Loucy (cell line): Measurements from ENCODE around the gene TSC22D3.
A peak's percentile ranks its signal among the peaks of the same experiment; 100 is the strongest.

Experiments used
- H2AFZ ChIP-seq: fragments of 200-600 bp; sonication (generic); 2 replicates; pipeline ENCODE4 v1.6.0; 2016; ENCODE audit warnings: antibody characterized with exemption, mild to moderate bottlenecking, low read length, moderate library complexity
- H3F3A ChIP-seq: fragments of 200-600 bp; 2 replicates; pipeline ENCODE4 v1.6.0; 2016; ENCODE audit warnings: antibody characterized with exemption, low read depth, mild to moderate bottlenecking
- H3K27me3 ChIP-seq: fragments of 200-600 bp; sonication (generic); 2 replicates; pipeline ENCODE4 v1.6.1; 2014; ENCODE audit warnings: low read length, mild to moderate bottlenecking; ENCODE audit not compliant: insufficient read depth, poor library complexity, severe bottlenecking
- H3K36me3 ChIP-seq: fragments of 200-600 bp; sonication (generic); 2 replicates; pipeline ENCODE4 v1.6.1; 2016; ENCODE audit warnings: low read length; ENCODE audit not compliant: insufficient read depth
- H3K4me1 ChIP-seq: fragments of 200-600 bp; sonication (generic); 2 replicates; pipeline ENCODE4 v1.5.1; 2014; ENCODE audit warnings: low read length, mild to moderate bottlenecking; ENCODE audit not compliant: insufficient read depth, poor library complexity, severe bottlenecking
- H3K4me2 ChIP-seq: fragments of 200-600 bp; sonication (generic); 2 replicates; pipeline ENCODE4 v1.6.0; 2014; ENCODE audit warnings: antibody characterized with exemption, low read length, low read depth, mild to moderate bottlenecking; ENCODE audit not compliant: poor library complexity, severe bottlenecking
- H3K4me3 ChIP-seq: fragments of 200-600 bp; sonication (generic); 2 replicates; pipeline ENCODE4 v1.5.1; 2014; ENCODE audit warnings: low read length, mild to moderate bottlenecking, mixed read lengths; ENCODE audit not compliant: poor library complexity, severe bottlenecking
- H3K79me2 ChIP-seq: fragments of 200-600 bp; sonication (generic); 2 replicates; pipeline ENCODE4 v1.6.1; 2014; ENCODE audit warnings: low read length; ENCODE audit not compliant: insufficient read depth
- H3K9ac ChIP-seq: fragments of 200-600 bp; sonication (generic); 2 replicates; pipeline ENCODE4 v1.6.0; 2014; ENCODE audit warnings: mild to moderate bottlenecking, low read depth, low read length, moderate library complexity; ENCODE audit not compliant: poor library complexity, severe bottlenecking
- H3K9me2 ChIP-seq: fragments of 200-600 bp; sonication (generic); replicated peaks from 2 replicates; pipeline ENCODE4 v1.6.1; 2016; ENCODE audit warnings: low read depth, low read length, mixed read lengths
- H3K9me3 ChIP-seq: fragments of 200-600 bp; sonication (generic); 2 replicates; pipeline ENCODE4 v1.6.1; 2014; ENCODE audit warnings: mild to moderate bottlenecking, antibody characterized with exemption, low read length, low read depth; ENCODE audit not compliant: insufficient read depth
- H4K20me1 ChIP-seq: fragments of 200-600 bp; sonication (generic); 2 replicates; pipeline ENCODE4 v1.6.0; 2014; ENCODE audit warnings: antibody characterized with exemption, low read length, mild to moderate bottlenecking; ENCODE audit not compliant: insufficient read depth, poor library complexity, severe bottlenecking
- EZH2phosphoT487 ChIP-seq: fragments of 200-600 bp; IDR thresholded peaks from 2 replicates; pipeline ENCODE4 v1.6.1; 2018; ENCODE audit warnings: antibody characterized with exemption, mild to moderate bottlenecking, moderate library complexity, borderline replicate concordance
- TF ChIP-seq, protein P1 (sequence below): fragments of 200-600 bp; sonication (generic); conservative IDR thresholded peaks from 2 replicates; pipeline ENCODE4 v1.5.1; 2014; ENCODE audit warnings: mild to moderate bottlenecking, antibody characterized with exemption, low read length

TSC22D3 gene

DNA sequence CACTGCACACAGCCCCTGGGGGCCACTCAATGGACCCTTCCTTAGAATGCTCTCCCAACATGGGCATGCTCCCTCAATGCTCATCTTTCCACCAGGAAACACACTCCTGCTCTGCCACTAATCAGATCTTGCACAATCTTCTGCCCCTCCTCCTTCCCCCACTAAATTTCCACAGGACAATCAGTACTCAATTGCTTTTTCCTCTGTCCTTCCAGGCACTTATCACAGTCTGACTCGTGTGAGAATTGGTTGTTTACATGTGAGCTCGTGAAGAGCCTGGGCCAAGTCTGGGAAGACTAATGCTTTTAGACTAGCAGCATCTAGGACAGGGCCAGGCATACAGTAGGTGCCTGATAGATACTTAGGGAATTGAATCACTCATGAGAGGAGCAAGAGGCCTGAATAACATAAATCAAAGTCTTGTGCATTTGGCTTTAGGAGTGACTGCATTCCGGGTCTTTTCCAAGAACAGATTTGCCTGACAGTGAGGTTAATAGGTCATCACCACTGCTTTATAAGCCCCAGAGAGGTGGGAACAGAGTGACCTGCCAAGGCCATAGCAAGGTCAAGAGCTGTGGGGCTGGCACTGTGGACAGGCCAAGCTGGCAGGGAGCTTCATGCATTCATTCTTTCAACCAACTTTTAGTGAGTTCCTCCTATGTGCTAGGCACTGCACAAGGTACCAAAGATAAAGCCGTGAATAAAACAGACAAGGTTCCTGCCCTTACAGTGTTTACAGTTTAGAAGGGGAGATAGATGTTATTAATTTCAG lies 92.3 kb downstream of the TSC22D3 start:
- Histone ChIP-seq H3K4me1 (peaks cover 58% of the 10 kb centered on the region), H3K27me3 (no peaks in the 10 kb centered on the region)
- no peak for TF ChIP-seq EZH2phosphoT487

DNA sequence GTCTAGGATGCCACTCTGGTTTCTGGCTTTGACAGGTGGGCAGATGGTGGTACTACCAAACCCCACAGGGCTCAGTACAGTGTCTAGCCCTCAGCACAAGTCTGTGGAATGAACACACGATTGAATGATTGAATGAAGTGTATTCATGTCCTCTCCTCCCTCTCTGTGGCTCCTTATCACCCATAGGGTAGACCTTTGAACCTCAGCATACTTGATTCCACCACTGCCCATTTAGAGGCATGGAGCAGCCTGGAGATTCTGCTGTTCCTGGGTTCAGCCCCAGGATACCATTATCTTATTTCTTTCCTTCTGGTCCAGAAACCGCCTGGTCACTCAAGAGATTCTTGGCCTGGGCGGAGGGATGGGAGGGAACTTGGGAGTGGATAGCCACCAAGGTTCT lies 93.3 kb downstream of the TSC22D3 start:
- Histone ChIP-seq H3K4me2 (no peak overlapping the region), H3K4me3 (no peak overlapping the region), H3K27me3 (no peaks in the 10 kb centered on the region), H3K9me2 (no peaks in the 10 kb centered on the region), H3F3A (no peaks in the 10 kb centered on the region), H3K9me3 (no peaks in the 10 kb centered on the region), H3K79me2 (peaks cover 58% of the 10 kb centered on the region; the same call in 1 of the 2 replicates), H4K20me1 (no peaks in the 10 kb centered on the region), H3K9ac (no peak overlapping the region), H2AFZ (no peak overlapping the region), H3K4me1 (peaks cover 52% of the 10 kb centered on the region), H3K36me3 (no peaks in the 10 kb centered on the region)
- TF ChIP-seq, protein P1, sequence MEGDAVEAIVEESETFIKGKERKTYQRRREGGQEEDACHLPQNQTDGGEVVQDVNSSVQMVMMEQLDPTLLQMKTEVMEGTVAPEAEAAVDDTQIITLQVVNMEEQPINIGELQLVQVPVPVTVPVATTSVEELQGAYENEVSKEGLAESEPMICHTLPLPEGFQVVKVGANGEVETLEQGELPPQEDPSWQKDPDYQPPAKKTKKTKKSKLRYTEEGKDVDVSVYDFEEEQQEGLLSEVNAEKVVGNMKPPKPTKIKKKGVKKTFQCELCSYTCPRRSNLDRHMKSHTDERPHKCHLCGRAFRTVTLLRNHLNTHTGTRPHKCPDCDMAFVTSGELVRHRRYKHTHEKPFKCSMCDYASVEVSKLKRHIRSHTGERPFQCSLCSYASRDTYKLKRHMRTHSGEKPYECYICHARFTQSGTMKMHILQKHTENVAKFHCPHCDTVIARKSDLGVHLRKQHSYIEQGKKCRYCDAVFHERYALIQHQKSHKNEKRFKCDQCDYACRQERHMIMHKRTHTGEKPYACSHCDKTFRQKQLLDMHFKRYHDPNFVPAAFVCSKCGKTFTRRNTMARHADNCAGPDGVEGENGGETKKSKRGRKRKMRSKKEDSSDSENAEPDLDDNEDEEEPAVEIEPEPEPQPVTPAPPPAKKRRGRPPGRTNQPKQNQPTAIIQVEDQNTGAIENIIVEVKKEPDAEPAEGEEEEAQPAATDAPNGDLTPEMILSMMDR = no peak
- no peak for TF ChIP-seq EZH2phosphoT487

More for the DNA sequence above, 92.3 kb downstream of the TSC22D3 start:
- Histone ChIP-seq H3K9me3 (no peaks in the 10 kb centered on the region), H3K79me2 (peaks cover 68% of the 10 kb centered on the region), H3K4me2 (peak overlapping the region; percentile 82), H3F3A (no peaks in the 10 kb centered on the region), H2AFZ (no peak overlapping the region), H3K36me3 (no peaks in the 10 kb centered on the region), H3K9me2 (no peaks in the 10 kb centered on the region), H4K20me1 (no peaks in the 10 kb centered on the region), H3K4me3 (no peak overlapping the region), H3K9ac (peak overlapping the region; percentile 74)

DNA sequence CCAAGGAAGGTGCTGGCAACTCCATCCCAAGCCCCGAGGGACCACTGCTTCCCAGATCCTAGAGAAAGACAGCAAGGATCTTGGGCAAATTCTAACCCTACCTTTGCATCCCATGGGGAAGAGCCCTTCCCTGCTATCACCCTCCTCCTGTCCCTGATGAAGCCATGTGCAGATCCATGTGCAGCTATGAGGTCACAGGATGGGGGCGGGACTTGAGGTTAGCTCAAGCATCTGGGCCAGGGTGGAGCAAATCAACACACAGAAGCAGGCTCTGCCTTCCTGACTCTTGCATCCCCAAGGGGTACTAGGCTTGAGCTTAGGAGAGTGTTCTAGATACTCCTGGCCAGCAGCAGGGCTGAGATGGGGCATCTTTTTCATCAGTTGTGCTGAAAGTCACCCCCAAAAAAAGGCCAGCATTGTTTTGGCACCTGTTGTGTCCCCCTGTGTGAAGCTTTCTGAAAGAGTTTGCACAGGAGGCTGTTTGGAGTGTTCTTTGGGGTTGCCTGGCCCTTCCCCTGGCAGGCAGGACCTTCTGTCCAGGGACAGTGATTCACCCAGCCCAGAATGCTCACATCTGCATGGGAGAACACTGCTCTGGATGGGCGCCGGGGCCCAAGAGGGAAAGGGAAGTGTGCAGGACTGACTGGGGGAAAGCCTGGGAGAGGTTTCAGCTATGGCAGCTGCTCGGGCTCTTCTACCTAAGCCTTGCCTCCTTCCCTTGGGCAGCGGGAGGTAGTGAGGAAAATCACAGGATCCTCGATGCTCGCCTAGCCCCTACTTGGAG lies 96.4 kb downstream of the TSC22D3 start:
- no peak for TF ChIP-seq EZH2phosphoT487
- TF ChIP-seq, protein P1 = no peak
- Histone ChIP-seq H2AFZ (no peak overlapping the region), H4K20me1 (no peaks in the 10 kb centered on the region), H3K9me3 (no peaks in the 10 kb centered on the region), H3K4me1 (peaks cover 44% of the 10 kb centered on the region), H3K9ac (peak overlapping the region; percentile 27), H3K4me3 (no peak overlapping the region), H3K27me3 (no peaks in the 10 kb centered on the region), H3F3A (no peaks in the 10 kb centered on the region), H3K36me3 (no peaks in the 10 kb centered on the region), H3K79me2 (peaks cover 42% of the 10 kb centered on the region; the same call in 1 of the 2 replicates), H3K9me2 (no peaks in the 10 kb centered on the region), H3K4me2 (peak overlapping the region; percentile 35)
